Stimulated activated CD4-positive, alpha-beta T cell treated with anti-CD3 and anti-CD28 coated beads, Interleukin-2, amount 100 ng/mL, for 48 hours (primary cell): ENCODE data around the gene HDHD3.
A peak's percentile ranks its signal among the peaks of the same experiment; 100 is the strongest.
"Not testable (repeated sequence)": the region's sequence is repeated elsewhere in the genome, so short reads cannot be mapped to it uniquely, and the experiment has no call there.

Source experiments
- DNase-seq, 2 donors: peaks; one replicate each; pipeline ENCODE4 v3.0.0-alpha.2; 2020

The HDHD3 gene, protein sequence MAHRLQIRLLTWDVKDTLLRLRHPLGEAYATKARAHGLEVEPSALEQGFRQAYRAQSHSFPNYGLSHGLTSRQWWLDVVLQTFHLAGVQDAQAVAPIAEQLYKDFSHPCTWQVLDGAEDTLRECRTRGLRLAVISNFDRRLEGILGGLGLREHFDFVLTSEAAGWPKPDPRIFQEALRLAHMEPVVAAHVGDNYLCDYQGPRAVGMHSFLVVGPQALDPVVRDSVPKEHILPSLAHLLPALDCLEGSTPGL

DNA sequence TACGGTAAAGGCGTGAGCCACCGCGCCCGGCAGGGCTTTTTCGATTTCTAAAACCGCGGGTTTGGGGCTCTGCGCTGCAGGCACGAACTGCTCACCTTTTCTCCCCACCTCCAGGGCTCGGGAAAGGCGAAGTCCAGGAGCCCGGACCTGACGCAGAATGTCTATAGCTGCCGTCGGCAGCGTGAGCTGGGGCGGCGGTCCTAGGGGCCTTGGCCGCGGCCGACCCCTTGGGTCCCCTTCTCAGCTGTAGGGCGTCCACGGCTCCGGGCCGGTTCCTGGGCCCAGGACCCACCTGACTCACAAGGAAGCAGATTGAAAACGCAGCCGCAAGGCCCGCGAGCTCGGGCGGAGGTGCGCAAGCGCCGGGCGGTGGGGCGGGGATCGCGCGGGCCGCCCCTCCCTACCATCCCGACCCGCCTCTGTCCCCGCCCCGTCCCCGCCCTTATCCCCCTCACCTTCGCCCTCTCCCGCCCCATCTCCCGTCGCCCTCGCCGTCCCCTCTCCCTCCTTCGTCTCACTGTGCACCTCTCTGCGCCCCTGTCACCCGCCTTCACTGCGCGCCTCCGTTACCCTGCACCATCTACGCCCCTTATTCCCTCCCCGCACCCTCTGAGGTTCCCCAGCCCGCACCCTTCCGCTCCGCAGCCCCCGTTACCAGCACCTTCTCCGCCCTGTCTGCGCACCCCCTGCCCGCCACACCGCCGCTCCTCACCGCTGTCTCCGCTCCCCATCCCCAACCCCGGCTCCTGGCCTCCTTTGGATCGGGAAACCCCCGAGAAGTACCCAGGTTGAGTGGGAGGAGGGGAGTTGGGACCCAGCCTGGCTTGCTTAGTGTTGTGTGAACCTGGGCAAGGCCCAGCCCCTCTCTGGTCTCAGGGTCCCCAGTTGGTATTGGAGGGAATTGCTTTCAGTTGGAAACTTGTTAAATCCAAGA, at the start of gene HDHD3:
TSS of gene HDHD3 (minus strand) at position 353 of the 934 bp plus-strand sequence. CDS start 2,632 bp downstream, outside the sequence.
- peak; percentile 56 to 81 for DNase-seq

DNA sequence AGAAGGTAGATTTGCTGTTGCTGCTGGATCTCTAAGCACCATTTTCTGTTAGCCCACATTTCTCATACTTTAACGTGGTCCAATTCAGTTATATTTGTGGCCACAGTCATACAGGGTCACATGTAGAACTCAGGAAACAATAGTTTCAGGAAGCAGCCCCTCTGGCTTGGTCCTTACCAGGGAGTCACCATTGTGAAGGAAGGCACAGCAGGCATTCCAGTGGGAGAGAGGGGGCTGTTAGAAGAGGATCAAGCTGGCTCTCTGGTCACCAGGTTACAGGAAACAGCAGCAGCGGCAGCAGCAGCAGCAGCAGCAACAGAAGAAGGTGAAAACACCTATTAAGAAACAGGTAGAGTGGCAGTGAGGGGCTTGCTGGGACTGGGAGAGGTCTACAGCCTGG, 48.3 kb upstream of the HDHD3 start:
- no peak for DNase-seq

DNA sequence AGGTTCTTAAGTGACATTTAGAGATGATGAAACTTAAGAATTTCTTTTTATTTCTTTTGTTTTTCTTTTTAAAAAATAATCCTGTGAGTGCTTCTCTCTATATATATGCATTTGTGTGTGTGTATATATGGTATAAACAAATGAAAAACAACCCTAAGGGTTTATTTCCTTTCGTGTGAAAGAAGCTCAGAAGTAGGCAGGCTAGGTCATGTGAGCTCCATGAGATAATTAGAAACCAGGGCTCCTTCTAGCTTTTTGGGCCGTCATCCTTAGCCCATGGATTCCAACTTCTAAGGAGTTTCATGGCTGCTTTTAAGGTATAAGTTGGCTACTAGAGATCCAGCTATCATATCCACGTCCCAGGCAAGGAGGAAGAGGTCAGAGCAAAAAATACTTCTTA, 44.9 kb upstream of the HDHD3 start:
- DNase-seq: no peak

DNA sequence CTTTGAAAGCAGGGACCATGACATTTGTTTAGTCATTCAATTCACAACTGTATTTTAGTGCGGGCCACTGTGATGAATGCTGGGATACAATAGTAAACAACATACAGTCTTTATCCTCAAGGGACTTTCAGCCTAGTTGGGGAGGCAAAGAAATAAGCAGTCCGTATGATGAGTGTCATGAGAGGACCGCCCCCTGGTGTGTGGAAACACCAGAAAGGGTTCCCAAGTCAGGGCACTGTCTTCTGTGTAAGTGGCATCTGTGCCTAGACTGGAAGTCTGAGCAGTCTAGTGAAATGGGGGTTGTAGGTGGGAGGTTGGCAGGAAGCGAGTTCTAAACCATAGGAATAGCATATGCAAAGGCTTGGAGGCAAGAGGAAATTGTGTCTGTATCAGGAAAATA, 40.6 kb upstream of the HDHD3 start:
- no peak for DNase-seq

DNA sequence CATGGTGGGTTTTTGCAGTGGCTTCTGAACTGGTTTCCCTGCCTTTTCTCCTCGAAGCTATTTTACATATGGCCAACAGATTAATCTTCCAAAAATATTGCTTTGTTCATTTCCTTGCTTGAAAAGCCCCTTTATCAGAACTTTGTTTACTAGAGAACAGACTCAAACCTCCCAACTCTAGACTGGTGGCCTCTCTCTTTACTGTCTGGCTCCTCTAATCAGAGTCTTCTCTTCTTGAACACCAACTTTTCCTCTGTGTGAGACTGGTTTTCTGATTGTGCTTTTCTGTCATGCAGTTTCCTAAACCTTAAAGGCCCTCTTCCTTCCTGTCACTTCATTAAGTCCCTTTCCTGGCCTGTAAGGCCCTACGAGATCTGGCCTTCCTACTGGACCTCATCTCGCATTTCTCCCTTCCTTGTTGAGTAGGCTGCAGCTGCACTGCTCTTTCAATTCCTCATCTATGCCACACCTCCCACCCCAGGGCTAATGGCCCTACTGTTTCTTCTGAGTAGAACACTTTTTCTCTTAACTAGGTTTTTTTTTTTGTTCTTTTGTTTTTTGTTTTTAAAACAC, 39.4 kb upstream of the HDHD3 start:
- DNase-seq: no peak

DNA sequence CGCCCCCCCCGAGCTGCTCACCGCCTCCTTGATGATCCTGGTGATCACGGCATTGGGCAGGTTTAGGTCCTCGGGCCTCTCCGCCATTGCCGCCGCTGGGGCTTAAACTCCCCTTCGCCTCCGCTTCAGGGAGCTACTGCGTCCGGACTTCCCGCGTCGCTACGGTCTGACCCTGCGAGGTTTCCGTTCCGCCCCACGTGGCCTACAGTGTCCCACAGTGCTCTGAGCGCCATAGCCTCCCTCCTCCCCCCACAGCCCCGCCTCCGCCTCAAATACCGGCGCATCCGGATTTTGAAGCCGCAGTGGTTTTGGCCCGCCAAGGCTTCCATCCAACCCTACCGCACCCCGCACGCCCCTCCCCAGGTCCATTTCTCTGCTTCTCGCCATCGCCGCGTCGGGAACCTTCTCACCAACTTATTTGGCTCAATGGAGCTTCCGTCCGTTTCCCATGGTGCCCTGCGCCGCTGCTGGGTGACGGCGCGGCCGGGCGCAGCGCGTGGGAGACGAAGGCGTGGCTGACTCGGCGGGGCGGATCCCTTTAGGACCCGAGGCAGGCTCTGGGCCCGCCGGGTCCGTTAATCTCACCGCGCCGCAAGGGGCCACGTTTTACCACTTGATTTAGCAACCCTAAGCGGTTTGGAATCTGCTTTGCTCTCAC, 33.5 kb upstream of the HDHD3 start, which contains the start of the genes C9orf43 and POLE3:
TSS of gene C9orf43 (plus strand) at position 541 of the 658 bp plus-strand sequence. CDS start 2,747 bp downstream, outside the sequence.
TSS of gene POLE3 (minus strand) at position 469 of the 658 bp plus-strand sequence. CDS start at position 87, 382 bp downstream.
- DNase-seq: peak; percentile 93 to 94

DNA sequence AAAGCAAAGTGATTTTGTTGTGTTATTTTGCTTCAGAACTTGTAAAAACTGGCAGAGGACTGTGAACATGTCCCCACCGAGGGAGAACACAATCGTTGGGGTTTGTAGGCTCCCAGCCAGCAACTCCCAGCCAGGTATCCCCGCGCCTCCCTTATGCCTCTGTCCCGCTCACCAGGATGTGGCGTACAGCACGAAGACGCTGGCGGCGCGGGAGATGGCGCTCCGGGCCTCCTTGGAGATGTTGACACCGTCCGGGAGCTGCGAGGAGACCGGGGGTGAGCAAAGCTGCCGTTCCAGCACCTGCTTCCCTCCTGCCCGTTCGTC, 33.1 kb upstream of the HDHD3 start:
- no peak for DNase-seq

DNA sequence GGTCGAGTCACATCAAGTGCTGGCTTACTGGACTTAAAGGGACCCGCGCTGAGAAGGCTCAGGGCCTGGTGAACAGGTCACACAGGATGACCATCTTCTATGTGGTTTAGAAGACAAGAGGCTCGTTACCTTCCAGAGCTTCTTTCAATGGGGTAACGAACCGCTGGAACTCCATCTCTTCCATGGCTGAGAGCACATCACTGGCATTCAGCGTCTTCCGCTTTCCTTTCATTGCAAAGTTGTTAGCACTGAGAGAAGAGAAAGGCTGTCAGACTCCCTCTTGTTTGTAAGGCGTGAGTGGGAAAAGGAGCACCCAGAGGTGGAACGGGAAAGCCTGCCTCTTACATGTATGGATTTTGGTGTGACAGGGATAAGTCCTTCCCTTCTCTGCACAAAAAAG, 32.7 kb upstream of the HDHD3 start:
- DNase-seq: no peak

DNA sequence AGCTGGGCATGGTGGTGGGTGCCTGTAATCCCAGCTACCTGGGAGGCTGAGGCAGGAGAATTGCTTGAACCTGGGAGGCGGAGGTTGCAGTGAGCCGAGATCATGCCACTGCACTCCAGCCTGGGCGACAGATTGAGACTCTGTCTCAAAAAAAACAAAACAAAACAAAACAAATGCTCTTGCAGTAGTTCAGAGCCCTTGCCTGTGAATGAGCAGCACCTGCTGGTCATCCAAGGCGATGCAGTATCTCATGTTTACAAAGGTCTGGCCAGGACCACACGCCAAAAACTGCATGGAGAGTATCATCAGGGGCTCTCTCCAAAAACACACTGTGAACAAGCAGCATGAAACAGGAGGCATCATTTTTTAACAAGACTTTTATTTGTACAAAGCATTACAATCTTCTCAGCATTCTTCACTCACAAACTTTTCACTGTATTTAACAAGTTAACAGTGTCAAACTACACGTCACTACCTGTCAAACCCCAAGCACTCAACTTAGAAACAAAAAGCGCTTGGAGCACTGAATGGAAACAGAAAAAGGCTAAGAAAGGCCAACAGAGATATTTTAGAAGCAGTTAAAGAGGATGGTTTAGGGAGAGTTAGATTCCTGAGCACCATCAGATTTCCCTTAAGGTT, 30.2 kb upstream of the HDHD3 start:
- DNase-seq: peak; percentile 34 to 45

DNA sequence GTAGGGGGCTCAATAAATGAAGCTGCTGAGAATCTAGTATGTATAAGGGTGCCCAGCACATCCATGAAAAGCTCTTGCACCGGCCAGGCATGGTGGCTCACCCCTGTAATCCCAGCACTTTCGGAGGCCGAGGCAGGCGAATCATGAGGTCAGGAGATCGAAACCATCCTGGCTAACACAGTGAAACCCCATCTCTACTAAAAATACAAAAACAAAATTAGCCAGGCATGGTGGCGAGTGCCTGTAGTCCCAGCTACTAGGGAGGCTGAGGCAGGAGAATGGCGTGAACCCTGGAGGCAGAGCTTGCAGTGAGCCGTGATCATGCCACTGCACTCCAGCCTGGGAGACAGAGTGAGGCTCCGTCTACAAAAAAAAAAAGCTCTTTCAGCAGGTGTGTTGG, 29.6 kb upstream of the HDHD3 start:
- DNase-seq: not testable (repeated sequence)

DNA sequence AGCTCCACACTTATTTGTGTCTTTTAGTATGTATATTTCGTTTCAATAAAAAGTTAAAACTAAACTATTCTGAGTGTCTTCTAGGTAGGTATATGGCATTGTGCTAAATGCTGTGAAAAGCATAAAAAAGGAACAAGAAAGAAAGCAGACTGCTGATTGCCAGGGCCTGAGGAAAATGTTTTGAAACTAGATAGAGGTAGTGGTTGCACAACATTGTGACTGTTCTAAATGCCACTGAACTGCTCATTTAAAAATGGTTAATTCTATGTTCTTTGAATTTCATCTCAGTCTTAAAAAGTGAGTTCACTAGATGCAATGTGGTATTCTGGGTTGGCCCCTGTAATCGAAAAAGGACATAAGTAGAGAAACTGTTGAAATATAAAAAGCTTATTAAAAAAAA, 26.9 kb upstream of the HDHD3 start:
- DNase-seq: no peak

DNA sequence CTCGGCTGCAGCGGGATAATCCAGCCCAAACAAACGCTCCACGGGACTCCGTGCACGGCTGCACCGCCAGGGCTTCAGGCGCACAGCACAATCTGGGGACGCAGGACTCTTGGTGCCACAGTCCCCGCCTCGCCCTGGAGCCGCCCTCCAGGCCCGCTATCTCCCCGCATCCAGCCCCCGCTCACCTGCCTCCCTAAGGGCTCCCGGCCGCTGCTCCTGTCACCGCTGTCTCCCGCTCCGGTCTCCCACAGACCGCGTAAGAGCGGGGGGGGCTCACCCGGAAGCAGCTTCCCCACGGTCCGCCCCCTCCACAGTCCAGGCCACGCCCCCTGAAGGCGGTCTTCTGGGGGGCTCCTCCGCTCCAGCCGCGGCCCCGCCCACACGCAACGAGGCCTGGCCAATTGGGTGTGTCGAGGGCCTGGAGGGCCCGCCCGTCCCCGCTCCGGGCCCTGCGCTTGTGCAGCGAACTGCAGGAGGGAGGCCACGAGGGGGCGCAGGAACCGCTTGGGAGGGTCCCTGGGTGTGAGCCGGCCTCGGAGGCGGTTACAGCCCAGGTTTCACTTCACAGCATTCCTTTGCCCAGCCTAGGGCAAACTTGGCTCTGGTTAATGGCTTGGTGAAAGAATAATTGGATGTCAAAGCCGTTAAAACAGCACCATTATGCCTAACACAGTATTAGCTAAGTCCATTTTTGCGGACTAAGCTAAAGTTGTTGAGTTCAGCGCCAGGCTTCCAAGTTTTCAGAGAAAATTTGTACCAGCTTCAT, 24.4 kb upstream of the HDHD3 start, which contains the start of gene ALAD:
TSS of gene ALAD (minus strand) at position 258 of the 766 bp plus-strand sequence. CDS start 7,725 bp downstream, outside the sequence.
- peak; percentile 99 for DNase-seq

DNA sequence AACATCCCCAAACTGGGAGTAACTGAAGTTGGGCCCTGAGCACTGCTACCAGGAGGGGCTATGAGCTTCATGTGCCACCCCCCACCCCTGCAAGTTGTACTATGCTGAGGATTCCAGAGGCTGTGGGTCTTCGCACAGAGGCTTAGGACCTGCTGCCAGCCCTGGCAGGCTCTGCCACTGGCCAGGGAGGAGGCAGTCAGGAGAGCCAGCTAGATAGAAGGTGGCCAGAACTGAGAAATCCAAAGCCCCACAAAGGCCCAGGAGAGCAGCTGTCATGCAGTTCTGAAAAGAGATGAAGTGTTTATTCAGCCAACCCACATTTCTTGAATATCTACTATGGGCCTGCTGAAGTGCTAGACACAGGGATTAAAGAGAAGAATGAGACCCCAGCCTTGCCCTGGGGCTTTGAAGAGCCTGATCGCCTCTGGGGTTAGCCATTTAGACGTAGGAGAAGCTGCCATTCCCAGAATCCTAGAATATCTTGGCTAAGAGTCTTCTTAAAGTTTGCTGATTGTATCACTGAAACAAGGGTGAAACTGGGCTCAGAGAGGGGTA, 22.9 kb upstream of the HDHD3 start:
- DNase-seq: no peak

DNA sequence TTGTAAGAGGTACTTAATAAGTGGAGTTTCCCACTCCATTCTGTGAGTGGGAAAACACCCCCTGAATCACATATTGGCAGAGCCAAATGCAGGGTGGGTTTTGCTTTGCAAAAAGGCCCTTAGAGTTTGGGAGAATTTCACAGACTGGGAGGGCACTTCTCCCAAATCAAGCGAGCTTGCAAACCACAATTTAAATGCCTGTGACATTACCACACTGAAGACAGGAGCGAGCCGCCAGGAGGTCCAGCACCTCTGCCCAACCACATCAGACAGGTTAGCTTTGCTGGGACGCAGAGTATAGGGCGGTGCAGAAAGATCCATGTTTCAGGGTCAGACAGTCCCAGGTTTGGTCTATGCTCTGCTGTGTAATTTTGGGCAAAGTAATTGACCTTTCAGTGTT, 22.0 kb upstream of the HDHD3 start:
- DNase-seq: no peak

DNA sequence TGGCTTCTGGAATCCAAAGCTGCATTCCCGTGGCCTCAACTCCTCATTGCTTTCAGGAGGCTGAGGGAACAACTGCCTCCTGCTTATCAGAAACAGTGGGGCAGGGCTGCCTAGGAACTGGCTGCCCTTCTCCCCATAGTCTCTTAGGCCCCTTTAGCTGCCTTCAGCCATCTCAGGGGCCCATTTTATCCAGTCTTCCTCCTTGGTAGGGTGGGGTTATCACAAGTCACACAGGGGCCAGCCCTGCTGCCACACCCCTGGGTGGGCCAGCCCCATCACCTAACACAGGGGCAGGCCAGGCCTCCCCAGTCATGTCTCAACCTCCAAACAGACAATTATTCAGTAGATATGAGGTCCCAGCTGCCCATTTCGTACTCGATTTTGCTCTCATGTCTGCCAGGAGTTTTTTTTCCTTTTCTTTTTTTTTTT, 20.4 kb upstream of the HDHD3 start:
- DNase-seq: no peak

DNA sequence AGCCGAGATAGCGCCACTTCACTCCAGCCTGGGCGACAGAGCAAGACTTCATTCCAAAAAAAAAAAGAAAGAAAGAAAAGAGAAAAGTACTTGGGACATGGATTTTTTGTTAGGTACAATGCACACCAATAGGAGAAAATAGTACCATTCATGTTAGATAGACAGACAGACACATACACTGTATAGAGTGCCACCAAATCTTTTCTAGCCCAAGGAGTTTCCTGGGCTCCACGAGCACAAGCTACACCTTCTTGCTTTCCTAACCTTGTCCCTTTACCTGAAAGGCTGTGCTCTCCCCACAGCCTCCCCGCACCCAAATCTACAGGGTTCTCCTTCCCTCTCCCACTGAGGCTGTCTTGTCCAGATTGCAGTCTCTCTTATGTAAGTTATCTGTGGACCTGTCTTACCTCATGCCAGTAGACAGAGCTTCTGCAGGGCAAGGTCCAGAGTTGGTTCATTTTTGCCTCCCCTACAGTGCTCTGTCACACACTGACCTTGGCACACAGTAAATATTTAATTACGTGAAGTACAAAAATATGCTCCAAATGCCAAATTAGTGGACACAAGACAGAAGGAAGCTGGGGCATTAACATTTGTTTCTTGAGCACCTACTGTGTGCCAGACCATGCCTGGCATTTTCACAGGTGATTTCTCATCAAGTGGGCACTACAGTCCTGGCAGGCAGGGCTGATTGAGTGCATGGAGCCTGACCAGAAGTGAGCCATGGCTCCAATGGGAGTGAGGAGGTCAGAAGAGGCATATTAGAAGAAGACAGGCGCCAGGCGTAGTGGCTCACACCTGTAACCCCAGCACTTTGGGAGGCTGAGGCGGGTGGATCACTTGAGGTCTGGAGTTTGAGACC, 18.4 kb upstream of the HDHD3 start:
- DNase-seq: no peak

DNA sequence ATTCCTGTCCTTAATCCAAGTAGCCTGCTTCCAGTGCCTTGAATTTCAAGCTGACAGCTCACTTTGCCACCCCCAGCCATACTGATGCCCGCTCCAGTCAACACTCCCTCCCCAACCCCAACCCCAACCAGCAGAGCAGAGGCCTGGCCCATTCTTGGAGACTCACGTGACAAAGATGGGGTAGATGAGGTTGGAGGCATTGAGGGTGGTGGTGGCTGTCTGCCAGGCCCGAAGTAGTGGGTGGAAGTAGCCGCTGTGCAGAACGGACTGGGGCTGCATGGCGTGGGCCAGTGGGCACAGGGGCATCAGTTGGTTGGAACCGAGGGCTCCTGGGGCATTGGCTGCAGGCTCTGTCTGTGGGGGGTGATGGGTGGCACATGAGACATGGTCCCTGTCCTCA, 16.5 kb upstream of the HDHD3 start:
- no peak for DNase-seq

DNA sequence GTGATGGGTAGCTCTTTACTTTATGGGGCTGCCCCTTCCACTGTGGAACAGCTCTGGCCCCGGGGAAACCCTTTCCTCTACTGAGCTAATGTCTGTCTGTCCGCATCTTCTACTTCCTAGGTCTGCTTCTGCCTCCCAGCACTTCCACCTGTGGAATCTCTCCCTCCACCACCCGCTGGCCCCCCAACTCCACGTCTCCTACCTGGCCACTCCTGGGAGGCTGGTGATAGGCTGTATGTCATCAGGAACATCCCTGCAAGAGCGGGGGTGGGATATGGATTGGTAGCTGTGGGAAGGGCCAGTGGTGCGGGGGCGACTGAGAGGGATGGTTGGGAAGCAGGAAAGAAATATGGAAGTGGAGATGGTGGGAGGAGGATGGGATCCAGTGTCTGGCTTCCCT, 15.1 kb upstream of the HDHD3 start:
- DNase-seq: no peak

DNA sequence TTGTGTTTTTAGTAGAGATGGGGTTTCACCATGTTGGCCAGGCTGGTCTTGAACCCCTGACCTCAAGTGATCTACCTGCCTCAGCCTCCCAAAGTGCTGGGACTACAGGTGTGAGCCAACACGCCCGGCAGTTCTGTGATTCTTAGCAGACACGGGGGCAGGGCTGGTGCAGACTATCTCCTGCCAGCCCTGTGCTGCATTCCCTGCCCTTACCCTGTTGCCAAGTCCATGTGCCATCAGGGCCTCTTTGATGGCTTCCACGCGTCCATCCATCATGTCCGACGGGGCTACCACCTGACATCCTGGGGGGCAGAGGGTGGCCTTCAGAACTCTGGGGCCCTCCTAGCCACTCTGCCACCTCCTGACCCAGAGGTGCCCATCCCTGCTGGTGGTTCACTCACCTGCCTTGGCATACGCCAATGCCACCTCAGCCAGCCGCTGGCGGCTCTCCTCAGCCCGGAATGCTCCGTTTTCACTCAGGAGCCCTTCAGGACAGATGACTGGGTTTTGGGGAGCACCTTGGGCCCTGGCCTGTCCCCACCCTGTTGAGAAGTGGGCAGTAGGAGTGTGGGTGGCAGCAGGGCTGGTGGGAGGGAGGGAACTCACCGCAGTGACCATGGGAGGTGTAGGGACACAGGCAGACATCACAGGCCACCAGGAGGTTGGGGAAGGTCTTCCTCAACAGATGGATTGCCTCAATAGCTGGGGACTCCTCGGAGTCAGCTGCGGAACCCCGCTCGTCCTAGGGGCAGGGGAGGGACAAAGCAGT, 13.6 kb upstream of the HDHD3 start:
- DNase-seq: no peak

DNA sequence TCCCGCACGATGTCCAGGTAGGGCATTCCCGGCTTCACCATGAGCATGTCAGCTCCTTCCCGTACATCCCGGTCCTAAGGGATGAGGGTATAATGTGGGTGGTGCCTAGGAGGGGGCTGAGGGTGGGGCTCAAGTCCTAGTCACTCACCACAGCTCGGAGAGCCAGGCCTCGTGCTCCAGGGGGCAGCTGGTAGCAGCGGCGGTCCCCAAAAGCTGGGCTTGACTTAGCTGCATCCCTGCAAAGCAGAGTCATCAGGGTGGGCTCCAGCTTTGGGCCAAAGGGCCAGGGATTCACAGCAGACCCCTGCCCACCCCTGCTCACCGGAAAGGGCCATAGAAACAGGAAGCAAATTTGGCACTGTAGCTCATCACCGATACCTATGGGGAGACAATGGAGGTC, 12.7 kb upstream of the HDHD3 start:
- no peak for DNase-seq
